ENCODE results near the gene DIAPH1.

DNA sequence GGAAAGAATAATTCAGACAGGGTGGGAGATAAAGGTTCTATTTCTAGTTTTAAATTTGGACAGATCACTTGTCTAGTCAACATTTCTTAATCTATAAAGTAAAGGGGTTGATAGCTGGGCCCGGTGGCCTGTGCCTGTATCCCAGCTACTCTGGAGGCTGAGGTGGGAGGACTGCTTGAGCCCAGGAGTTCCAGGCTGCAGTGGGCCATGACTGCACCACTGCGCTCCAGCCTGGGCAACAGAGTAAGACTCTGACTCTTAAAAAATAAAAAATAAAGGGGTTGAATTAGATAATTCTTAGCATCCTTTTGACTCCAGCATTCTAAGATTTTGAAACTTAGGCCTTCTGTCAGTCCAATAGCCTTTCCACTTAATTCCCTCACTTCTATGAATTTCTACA, 10.8 kb downstream of the DIAPH1 start:
- TF ChIP-seq EZH2phosphoT487 (IDR thresholded peaks at IDR 0.05; ENCODE audit: borderline replicate concordance, low read length) (no peak), CTCF (IDR thresholded peaks at IDR 0.05; ENCODE audit: low read depth, low read length, poor library complexity, severe bottlenecking) (no peak)

Measured in DOHH2 (cell line).